GM23338 (cell line): ENCODE data around the gene ARHGAP10.

Source experiments
- EZH2 ChIP-seq: fragments of 200-600 bp; sonication (generic); IDR thresholded peaks from one replicate; pipeline ENCODE4 v1.8.0; 2017; ENCODE audit warnings: antibody characterized with exemption, mild to moderate bottlenecking, low read depth; ENCODE audit not compliant: unreplicated experiment
- JUNB ChIP-seq: IDR thresholded peaks from one replicate; pipeline ENCODE4 v1.6.1; 2016; ENCODE audit warnings: antibody characterized with exemption; ENCODE audit not compliant: unreplicated experiment
- POLR2AphosphoS5 ChIP-seq: IDR thresholded peaks from 2 replicates; pipeline ENCODE4 v1.6.1; 2016; ENCODE audit warnings: antibody characterized with exemption, low read depth
- ZNF331 ChIP-seq: fragments of 250-450 bp; sonication (Bioruptor Pico); IDR thresholded peaks from 2 replicates; pipeline ENCODE4 v1.5.0; 2020; ENCODE audit warnings: low read depth, mild to moderate bottlenecking, moderate library complexity
- TF ChIP-seq, protein P1 (sequence below), 2 experiments: fragments of 200-600 bp in 1 of 2; sonication (generic) in 1 of 2; conservative IDR thresholded peaks; 2 replicates each; pipeline versions ENCODE4 v1.5.1 to v1.6.1; 2016 to 2017; ENCODE audit warnings: antibody characterized with exemption in 2 of 2, low read depth in 2 of 2, mild to moderate bottlenecking in 2 of 2, moderate library complexity in 1 of 2
- TF ChIP-seq, protein P2 (sequence below): IDR thresholded peaks from one replicate; pipeline ENCODE4 v1.6.1; 2018; ENCODE audit warnings: antibody characterized with exemption; ENCODE audit not compliant: unreplicated experiment

DNA sequence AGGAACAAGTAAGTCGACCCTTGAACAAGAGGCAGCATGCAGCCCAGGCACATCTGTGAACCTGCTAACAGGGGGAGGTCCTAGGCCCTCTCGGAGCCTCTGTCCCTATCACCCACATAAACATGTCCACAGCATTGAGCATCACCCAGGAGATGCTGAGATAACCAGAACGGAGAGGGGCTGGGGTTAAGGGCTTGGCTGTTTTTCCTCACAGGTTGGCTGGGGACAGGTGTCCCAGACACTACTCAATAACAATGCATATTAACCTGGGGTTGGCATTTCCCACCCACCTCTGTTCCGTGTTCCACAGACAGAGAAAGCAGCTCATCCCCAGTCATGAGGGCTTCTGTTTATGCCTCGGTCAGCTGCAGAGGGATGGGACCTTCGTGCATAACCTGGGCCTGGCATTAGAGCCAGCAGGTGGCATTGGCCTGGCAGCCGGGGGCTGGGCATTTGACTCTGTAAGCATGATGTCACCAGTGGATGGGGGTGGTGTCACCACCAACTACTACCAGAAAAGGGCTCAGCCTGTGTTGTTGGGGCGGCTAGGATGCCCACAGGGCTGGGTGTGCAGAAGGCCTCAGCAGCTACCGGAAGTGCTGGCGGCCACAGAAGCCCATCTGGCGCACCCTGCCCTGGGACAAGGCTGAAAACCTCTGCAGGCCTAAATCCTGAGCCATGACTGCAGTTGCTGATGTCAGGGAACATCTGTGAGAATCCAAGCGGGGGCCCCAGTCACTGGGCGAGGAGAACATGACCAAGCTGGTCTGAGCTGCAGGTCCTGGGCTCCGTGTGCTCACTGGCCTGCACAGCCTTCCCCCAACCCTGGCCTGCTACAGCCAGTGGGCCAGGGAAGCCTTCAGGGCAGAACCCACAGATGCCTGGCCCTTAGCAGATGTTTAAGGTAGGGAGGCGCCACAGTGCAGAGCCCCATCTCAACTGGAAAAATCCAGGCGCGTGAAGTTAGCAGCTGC lies 358.9 kb downstream of the ARHGAP10 start:
- TF ChIP-seq, protein P1, sequence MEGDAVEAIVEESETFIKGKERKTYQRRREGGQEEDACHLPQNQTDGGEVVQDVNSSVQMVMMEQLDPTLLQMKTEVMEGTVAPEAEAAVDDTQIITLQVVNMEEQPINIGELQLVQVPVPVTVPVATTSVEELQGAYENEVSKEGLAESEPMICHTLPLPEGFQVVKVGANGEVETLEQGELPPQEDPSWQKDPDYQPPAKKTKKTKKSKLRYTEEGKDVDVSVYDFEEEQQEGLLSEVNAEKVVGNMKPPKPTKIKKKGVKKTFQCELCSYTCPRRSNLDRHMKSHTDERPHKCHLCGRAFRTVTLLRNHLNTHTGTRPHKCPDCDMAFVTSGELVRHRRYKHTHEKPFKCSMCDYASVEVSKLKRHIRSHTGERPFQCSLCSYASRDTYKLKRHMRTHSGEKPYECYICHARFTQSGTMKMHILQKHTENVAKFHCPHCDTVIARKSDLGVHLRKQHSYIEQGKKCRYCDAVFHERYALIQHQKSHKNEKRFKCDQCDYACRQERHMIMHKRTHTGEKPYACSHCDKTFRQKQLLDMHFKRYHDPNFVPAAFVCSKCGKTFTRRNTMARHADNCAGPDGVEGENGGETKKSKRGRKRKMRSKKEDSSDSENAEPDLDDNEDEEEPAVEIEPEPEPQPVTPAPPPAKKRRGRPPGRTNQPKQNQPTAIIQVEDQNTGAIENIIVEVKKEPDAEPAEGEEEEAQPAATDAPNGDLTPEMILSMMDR (conservative IDR thresholded peaks at IDR 0.05; ENCODE audit: low read depth in 2 of 2) = no peak
- no peak for TF ChIP-seq ZNF331 (CRISPR knock-in tag)
- no peak for TF ChIP-seq POLR2AphosphoS5
- TF ChIP-seq, protein P2, sequence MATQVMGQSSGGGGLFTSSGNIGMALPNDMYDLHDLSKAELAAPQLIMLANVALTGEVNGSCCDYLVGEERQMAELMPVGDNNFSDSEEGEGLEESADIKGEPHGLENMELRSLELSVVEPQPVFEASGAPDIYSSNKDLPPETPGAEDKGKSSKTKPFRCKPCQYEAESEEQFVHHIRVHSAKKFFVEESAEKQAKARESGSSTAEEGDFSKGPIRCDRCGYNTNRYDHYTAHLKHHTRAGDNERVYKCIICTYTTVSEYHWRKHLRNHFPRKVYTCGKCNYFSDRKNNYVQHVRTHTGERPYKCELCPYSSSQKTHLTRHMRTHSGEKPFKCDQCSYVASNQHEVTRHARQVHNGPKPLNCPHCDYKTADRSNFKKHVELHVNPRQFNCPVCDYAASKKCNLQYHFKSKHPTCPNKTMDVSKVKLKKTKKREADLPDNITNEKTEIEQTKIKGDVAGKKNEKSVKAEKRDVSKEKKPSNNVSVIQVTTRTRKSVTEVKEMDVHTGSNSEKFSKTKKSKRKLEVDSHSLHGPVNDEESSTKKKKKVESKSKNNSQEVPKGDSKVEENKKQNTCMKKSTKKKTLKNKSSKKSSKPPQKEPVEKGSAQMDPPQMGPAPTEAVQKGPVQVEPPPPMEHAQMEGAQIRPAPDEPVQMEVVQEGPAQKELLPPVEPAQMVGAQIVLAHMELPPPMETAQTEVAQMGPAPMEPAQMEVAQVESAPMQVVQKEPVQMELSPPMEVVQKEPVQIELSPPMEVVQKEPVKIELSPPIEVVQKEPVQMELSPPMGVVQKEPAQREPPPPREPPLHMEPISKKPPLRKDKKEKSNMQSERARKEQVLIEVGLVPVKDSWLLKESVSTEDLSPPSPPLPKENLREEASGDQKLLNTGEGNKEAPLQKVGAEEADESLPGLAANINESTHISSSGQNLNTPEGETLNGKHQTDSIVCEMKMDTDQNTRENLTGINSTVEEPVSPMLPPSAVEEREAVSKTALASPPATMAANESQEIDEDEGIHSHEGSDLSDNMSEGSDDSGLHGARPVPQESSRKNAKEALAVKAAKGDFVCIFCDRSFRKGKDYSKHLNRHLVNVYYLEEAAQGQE = no peak
- no peak for TF ChIP-seq JUNB
- TF ChIP-seq EZH2 = no peak
